MM.1S (cell line): Measurements from ENCODE around the gene GDPD3.
A peak's percentile ranks its signal among the peaks of the same experiment; 100 is the strongest.

ENCODE experiments used
- DNase-seq: peaks from one replicate; pipeline ENCODE4 v3.0.0-alpha.2; 2015
- H2AFZ ChIP-seq: fragments of 300-600 bp; sonication (generic); 2 replicates; pipeline ENCODE4 v1.6.0; 2016; ENCODE audit warnings: antibody characterized with exemption, low read length
- H3F3A ChIP-seq: fragments of 300-600 bp; sonication (generic); 2 replicates; pipeline ENCODE4 v1.6.1; 2016; ENCODE audit warnings: mild to moderate bottlenecking, antibody characterized with exemption, low read length, moderate library complexity, mixed read lengths; ENCODE audit not compliant: insufficient read depth
- H3K27ac ChIP-seq: fragments of 300-600 bp; sonication (generic); 2 replicates; pipeline ENCODE4 v1.5.1; 2016; ENCODE audit warnings: mild to moderate bottlenecking, low read length
- H3K27me3 ChIP-seq: fragments of 300-600 bp; sonication (generic); replicated peaks from 2 replicates; pipeline ENCODE4 v1.6.0; 2016; ENCODE audit warnings: low read length; ENCODE audit not compliant: insufficient read depth
- H3K36me3 ChIP-seq: fragments of 300-600 bp; sonication (generic); replicated peaks from 2 replicates; pipeline ENCODE4 v1.6.1; 2016; ENCODE audit warnings: mild to moderate bottlenecking, low read length, mixed read lengths; ENCODE audit not compliant: insufficient read depth
- H3K4me1 ChIP-seq: fragments of 300-600 bp; sonication (generic); 2 replicates; pipeline ENCODE4 v1.6.1; 2016; ENCODE audit warnings: low read length, mixed read lengths
- H3K4me2 ChIP-seq: fragments of 300-600 bp; sonication (generic); 2 replicates; pipeline ENCODE4 v1.6.0; 2016; ENCODE audit warnings: low read depth, low read length
- H3K4me3 ChIP-seq: fragments of 300-600 bp; sonication (generic); 2 replicates; pipeline ENCODE4 v1.5.1; 2016; ENCODE audit warnings: low read length, mixed read lengths
- H3K79me2 ChIP-seq: fragments of 300-600 bp; sonication (generic); 2 replicates; pipeline ENCODE4 v1.6.1; 2016; ENCODE audit warnings: mixed run types, low read length, mixed read lengths
- H3K9ac ChIP-seq: fragments of 300-600 bp; sonication (generic); 2 replicates; pipeline ENCODE4 v1.6.1; 2016; ENCODE audit warnings: low read length, mixed read lengths
- H3K9me2 ChIP-seq: fragments of 300-600 bp; sonication (generic); replicated peaks from 2 replicates; pipeline ENCODE4 v1.6.1; 2016; ENCODE audit warnings: mild to moderate bottlenecking, low read length, mixed read lengths; ENCODE audit not compliant: insufficient read depth
- H3K9me3 ChIP-seq: fragments of 300-600 bp; sonication (generic); replicated peaks from 2 replicates; pipeline ENCODE4 v1.6.1; 2016; ENCODE audit warnings: mild to moderate bottlenecking, low read length, mixed read lengths; ENCODE audit not compliant: insufficient read depth
- H4K20me1 ChIP-seq: fragments of 300-600 bp; sonication (generic); 2 replicates; pipeline ENCODE4 v1.6.1; 2016; ENCODE audit warnings: mild to moderate bottlenecking, low read length, moderate library complexity, mixed read lengths; ENCODE audit not compliant: insufficient read depth
- EZH2 ChIP-seq: fragments of 300-600 bp; sonication (generic); optimal IDR thresholded peaks from 2 replicates; pipeline ENCODE3; 2017; ENCODE audit warnings: low read depth, mild to moderate bottlenecking, antibody characterized with exemption, low read length, mixed read lengths
- EZH2phosphoT487 ChIP-seq: fragments of 300-600 bp; sonication (generic); IDR thresholded peaks from 2 replicates; pipeline ENCODE4 v1.6.1; 2018; ENCODE audit warnings: antibody characterized with exemption, low read length
- TF ChIP-seq, protein P1 (sequence below): fragments of 300-600 bp; sonication (generic); IDR thresholded peaks from 2 replicates; pipeline ENCODE4 v1.5.1; 2016; ENCODE audit warnings: antibody characterized with exemption, low read length, mixed read lengths

Gene GDPD3

DNA sequence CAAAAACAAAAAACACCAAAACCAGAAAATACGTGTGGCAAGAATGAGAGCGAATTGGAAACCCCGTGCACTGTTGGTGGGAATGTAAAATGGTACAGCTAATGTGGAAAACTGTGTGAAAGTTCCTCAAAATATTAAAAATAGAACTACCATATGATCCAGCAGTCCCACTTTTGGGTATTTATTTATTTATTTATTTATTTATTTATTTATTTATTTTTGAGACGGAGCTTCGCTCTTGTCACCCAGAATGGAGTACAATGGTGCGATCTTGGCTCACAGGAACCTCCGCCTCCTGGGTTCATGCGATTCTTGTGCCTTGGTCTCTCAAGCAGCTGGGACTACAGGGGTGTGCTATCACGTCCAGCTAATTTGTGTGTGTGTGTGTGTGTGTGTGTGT lies 39.2 kb upstream of the GDPD3 start:
- H3K27ac ChIP-seq, result no peak overlapping the region
- H3F3A ChIP-seq, result peaks cover 17% of the 10 kb centered on the region
- no peak overlapping the region for H3K4me3 ChIP-seq
- H3K9me3 ChIP-seq, result no peaks in the 10 kb centered on the region
- H3K27me3 ChIP-seq, result no peaks in the 10 kb centered on the region
- DNase-seq, result no peak
- no peak overlapping the region for H3K9ac ChIP-seq
- H3K9me2 ChIP-seq, result no peaks in the 10 kb centered on the region
- H2AFZ ChIP-seq, result no peak overlapping the region
- no peaks in the 10 kb centered on the region for H4K20me1 ChIP-seq
- H3K4me2 ChIP-seq, result no peak overlapping the region
- peaks cover 17% of the 10 kb centered on the region for H3K4me1 ChIP-seq
- no peaks in the 10 kb centered on the region for H3K36me3 ChIP-seq
- H3K79me2 ChIP-seq, result no peaks in the 10 kb centered on the region
- TF ChIP-seq, protein P1, sequence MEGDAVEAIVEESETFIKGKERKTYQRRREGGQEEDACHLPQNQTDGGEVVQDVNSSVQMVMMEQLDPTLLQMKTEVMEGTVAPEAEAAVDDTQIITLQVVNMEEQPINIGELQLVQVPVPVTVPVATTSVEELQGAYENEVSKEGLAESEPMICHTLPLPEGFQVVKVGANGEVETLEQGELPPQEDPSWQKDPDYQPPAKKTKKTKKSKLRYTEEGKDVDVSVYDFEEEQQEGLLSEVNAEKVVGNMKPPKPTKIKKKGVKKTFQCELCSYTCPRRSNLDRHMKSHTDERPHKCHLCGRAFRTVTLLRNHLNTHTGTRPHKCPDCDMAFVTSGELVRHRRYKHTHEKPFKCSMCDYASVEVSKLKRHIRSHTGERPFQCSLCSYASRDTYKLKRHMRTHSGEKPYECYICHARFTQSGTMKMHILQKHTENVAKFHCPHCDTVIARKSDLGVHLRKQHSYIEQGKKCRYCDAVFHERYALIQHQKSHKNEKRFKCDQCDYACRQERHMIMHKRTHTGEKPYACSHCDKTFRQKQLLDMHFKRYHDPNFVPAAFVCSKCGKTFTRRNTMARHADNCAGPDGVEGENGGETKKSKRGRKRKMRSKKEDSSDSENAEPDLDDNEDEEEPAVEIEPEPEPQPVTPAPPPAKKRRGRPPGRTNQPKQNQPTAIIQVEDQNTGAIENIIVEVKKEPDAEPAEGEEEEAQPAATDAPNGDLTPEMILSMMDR, result no peak
- TF ChIP-seq EZH2phosphoT487, result no peak
- no peak for TF ChIP-seq EZH2

DNA sequence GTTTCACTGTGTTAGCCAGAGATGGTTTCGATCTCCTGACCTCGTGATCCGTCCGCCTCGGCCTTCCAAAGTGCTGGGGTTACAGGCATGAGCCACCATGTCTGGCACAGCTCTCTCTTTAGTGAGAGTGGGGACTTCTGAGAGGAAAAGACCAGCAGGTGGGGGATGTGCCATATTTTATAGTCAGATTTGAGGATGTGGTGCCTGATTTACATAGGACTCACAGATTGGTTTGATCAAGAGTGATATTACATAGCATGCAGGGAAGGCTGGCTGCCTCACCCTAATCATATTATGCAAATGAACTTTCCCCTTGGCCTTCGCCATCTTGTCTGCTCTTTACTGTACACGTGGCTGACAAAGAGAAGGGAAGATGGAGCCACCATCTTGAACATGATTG lies 37.8 kb upstream of the GDPD3 start:
- Histone ChIP-seq H3K79me2 (no peaks in the 10 kb centered on the region), H3K9me3 (no peaks in the 10 kb centered on the region), H3K9me2 (no peaks in the 10 kb centered on the region), H3K27ac (peak overlapping the region; percentile 77), H3K9ac (peak overlapping the region; percentile 29), H3K27me3 (no peaks in the 10 kb centered on the region), H3F3A (peaks cover 17% of the 10 kb centered on the region), H3K36me3 (no peaks in the 10 kb centered on the region), H3K4me2 (peak overlapping the region; percentile 19; the same call in 1 of the 2 replicates), H3K4me3 (no peak overlapping the region), H4K20me1 (no peaks in the 10 kb centered on the region), H3K4me1 (peaks cover 17% of the 10 kb centered on the region), H2AFZ (peak overlapping the region; percentile 47)
- TF ChIP-seq, protein P1, result no peak
- TF ChIP-seq EZH2phosphoT487, result no peak
- TF ChIP-seq EZH2, result no peak
- peak; percentile 79 for DNase-seq

DNA sequence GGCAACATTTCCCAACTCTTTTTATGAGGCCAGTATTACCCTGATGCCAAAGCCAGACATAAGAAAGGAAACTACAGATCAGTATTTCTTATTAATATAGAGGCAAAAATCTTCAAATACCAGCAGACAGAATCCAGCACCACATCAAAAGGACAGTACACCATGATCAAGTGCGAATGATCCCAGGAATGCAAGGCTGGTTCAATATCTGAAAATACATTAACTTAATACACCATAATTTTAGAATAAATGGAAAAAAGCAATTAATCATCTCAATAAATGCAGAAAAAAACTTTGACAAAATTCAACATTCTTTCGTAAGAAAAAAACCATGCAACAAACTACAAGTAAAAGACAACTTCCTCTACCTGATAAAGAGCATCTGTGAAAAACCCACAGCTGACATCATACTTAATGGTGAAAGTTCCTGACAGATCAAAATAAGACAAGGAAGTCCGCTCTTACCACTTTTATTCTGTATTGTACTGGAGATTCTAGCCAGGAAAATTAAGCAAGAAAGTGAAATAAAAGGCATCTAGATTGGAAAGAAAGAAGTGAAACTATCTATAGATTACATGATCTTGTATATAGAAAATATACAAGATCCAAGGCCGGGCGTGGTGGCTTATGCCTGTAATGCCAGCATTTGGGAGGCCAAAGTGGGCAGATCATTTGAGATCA lies 36.1 kb upstream of the GDPD3 start:
- H3K27me3 ChIP-seq, result no peaks in the 10 kb centered on the region
- no peaks in the 10 kb centered on the region for H3K9me3 ChIP-seq
- H3K79me2 ChIP-seq, result no peaks in the 10 kb centered on the region
- H3K9ac ChIP-seq, result no peak overlapping the region
- no peak overlapping the region for H2AFZ ChIP-seq
- no peaks in the 10 kb centered on the region for H3K36me3 ChIP-seq
- DNase-seq, result no peak
- peaks cover 17% of the 10 kb centered on the region for H3K4me1 ChIP-seq
- H4K20me1 ChIP-seq, result no peaks in the 10 kb centered on the region
- H3K4me3 ChIP-seq, result no peak overlapping the region
- peaks cover 17% of the 10 kb centered on the region for H3F3A ChIP-seq
- H3K9me2 ChIP-seq, result no peaks in the 10 kb centered on the region
- TF ChIP-seq, protein P1, result no peak
- no peak for TF ChIP-seq EZH2
- TF ChIP-seq EZH2phosphoT487, result no peak
- H3K4me2 ChIP-seq, result no peak overlapping the region
- H3K27ac ChIP-seq, result no peak overlapping the region
